Stimulated activated CD8-positive, alpha-beta memory T cell treated with anti-CD3 and anti-CD28 coated beads, Interleukin-12 subunit alpha, Interleukin-12 subunit beta, amount 100 ng/mL, for 24 hours (primary cell): Measurements from ENCODE around the gene MRPS21.
"Not testable (repeated sequence)": the region's sequence is repeated elsewhere in the genome, so short reads cannot be mapped to it uniquely, and the experiment has no call there.

Source experiments
- DNase-seq: peaks from one replicate; pipeline ENCODE4 v3.0.0-alpha.2; 2020; ENCODE audit errors: extremely low read depth

Gene MRPS21

DNA sequence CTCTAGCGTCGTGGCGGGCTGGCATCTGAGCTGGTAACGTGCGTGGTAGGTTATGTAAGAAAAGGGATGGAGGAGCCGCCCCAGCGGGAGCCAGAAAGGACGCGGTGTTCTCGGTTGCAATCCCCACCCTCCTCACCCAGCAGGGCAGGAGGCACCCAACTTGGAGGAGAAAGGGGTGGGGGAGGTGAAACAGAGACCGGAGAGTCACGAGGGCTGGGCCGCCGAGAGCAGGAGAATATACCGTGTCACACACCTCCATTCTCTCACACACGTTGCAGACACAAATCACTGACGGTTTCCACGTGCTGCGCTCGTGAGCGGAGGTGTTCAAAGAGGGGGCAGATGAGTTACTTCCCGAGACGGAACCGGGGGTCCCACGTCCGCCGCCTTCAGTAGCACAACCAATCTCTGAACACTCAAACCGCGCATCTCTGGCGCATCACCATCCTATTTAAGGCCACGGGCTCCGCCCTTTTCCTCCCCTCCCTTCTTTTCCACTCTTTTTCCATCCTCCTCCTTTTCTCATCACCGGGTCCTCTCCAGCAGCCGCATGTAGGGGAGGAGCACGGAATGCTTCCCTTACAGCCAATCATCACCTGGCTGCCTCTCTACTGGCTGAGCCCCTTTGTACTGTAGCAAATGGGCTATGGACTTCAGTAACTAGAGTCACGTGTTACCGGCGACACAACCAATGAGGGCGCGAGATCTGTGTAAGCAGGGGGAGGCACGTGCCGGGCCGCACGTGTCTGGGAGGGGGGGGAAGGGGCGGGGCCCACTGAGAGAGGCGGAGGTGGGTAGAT is 11.7 kb upstream of the MRPS21 start, which contains the start of gene CIART:
Gene CIART, plus strand, starts transcription at position 797 of the 800 bp plus-strand sequence. CDS start 714 bp downstream, outside the sequence.
- peak; percentile 27 for DNase-seq

DNA sequence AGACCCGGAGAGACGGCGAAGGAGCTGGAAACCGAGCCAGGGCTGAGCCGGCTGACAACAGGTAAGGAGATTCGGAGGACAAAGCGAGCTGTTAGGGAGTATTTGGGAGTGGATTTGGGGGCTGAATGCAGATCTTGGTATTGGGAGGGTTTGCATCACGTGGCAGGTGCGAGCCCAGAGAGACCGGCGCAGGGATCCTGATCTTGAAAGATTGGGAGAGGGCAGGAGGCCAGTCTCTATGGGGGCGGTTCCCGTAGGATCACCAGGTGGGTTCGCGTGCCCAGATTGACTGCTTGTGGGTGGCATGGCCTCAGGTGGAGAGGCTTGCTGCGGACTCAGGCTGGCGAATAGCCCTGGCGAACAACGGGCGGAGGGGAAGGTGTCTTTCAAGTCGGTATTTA is 11.1 kb upstream of the MRPS21 start:
- no peak for DNase-seq

DNA sequence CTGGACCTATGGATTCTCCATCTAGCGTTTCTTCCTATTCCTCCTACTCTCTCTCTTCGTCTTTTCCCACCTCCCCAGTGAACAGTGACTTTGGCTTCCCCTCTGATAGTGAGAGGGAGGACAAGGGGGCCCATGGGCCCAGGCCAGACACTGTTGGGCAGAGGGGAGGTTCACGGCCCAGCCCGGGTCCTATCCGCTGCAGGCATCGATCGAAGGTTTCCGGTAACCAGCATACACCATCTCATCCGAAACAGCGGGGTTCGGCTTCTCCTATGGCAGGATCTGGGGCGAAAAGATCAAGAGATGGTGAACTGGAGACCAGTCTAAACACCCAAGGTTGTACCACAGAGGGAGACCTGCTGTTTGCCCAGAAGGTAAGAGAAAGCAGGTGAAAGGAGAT is 10.4 kb upstream of the MRPS21 start:
- no peak for DNase-seq

- no peak for DNase-seq
Measured at GRCh38 chr1:150288382-150288781, 5.3 kb upstream of the MRPS21 start.

- no peak for DNase-seq
Measured at GRCh38 chr1:150288822-150289221, 4.8 kb upstream of the MRPS21 start.

GRCh38 chr1:150295476-150295875 is 1.8 kb downstream of the MRPS21 start:
- no peak for DNase-seq

DNA sequence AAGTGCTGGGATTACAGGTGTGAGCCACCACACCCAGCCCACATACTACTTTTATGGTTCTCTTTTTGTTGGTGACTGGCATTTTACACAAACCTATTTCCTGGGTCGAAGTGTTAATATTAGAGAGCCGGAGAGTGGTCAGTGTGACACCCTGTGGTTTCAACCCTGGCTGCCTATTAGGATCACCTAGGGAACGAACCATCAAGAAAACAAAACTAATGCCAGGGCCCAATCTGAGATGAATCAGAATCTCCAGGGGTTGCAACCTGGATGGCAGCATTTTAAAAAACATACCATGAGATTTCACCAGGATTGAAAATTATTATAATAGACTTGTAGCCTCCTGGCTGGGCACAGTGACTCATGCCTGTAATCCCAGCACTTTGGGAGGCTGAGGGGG is 6.1 kb downstream of the MRPS21 start:
- DNase-seq: no peak

- no peak for DNase-seq
Measured at GRCh38 chr1:150302338-150302737, 8.7 kb downstream of the MRPS21 start.

DNA sequence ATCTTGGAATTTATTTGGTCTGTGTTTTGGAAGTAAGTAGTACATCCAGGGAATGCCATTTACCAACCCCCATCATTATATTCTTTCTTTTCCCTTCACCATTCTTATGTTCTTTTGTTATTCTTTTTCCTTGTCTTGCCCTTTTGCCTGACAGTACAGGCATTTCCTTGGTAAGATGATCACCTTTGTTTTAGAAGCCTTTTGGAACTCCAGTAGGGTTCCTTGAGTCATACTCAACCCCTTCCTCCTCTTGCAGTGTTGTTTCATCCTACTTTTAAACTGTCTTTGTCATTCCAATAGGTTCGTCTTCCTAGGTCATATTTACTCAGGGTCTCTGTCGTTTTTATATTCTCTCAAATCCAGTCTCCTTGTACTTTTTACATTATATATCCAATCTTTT is 9.2 kb downstream of the MRPS21 start:
- DNase-seq: no peak

GRCh38 chr1:150308585-150308984 is 14.9 kb downstream of the MRPS21 start:
- not testable (repeated sequence) for DNase-seq

- no peak for DNase-seq
Measured at GRCh38 chr1:150309758-150310508, 16.3 kb downstream of the MRPS21 start.

DNA sequence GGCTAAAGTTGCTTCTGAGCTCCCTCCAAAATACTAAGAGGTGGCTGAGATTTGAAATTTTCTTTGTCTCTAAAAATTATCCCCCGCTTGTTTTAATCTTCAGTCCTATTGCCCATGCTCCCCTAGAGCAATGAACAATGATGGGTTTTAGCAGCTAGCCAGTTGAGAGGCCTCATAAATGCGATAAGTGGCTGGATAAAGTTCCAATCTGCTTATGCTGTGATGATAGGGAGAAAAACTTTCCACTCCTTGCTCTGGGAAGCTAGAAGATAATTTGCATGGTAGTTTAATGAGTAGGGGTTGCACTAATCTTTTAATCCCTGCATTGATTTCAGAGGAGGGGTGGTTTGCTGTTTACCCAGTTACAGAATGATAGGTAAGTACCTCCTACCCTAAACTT is 18.1 kb downstream of the MRPS21 start:
- no peak for DNase-seq

- DNase-seq: not testable (repeated sequence)
Measured at GRCh38 chr1:150314691-150315090, 21.0 kb downstream of the MRPS21 start.

DNA sequence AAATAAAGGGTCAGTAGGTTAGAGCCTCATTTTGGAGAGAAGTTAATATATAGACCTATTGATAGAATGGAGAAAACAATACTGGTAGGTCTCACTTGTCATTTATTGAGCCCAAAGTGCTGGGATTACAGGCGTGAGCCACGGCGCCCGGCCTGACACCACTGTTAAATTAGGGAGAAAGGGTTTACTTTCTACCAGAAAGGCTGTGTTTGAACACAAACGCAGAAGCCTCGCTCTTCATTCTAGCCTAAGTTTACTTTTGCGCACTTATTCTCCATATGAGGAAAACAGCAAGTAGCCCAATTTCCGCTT is 27.0 kb downstream of the MRPS21 start:
- no peak for DNase-seq

DNA sequence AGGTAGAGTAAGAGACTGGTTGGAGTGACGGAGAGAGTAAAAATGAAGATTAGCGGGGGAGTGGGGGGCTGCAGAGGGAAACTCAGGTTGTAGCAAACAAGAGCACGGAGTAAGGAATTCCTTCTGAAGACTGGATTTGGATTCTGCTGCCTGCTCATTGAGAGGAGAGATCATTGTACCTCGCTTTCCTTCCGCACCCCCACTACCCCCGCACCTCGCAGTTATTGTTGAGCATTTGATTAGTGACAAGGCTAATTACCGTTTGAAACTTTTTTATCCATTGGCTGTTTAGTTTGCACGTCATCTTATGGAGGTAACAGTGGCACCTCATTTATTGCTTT is 28.1 kb downstream of the MRPS21 start:
- DNase-seq: no peak

DNA sequence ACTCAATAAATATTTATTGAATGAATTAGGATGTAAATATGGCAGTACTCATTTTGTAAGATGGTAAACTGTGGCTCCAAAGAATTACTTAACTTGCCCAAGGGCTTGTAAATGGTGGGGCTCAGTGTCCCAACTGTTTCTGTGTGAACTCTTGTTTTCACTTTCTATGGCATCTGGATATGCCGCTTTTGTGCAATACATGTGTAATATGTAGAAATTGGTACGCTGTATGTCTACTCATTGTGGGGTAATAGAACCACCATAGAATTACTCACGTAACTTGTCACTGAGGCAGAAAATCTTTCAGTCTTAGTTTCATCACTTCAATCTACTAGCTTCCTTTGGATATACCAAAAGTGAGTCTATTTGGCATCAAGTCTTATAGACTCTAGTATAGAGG is 28.6 kb downstream of the MRPS21 start:
- no peak for DNase-seq

DNA sequence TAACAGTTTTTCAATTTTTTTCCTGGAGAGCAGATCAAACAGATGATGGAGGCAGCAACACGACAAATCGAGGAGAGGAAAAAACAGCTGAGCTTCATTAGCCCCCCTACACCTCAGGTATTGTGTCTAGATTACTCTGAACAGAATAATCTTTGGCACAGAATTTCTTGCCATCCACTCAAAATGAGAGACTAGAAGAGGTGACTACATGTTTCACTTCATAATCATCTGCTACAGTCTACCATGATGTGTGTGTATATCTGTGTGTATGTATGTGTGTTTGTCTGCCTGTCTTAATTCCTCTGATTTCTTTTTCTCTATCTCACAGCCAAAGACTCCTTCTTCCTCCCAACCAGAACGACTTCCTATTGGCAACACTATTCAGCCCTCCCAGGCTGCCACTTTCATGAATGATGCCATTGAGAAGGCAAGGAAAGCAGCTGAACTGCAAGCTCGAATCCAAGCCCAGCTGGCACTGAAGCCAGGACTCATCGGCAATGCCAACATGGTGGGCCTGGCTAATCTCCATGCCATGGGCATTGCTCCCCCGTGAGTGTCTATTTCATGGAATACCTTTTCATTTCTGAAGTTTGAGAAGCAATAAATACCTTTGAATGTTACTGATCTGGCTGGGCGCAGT is 39.1 kb downstream of the MRPS21 start:
- no peak for DNase-seq

GRCh38 chr1:150346316-150346715 is 52.7 kb downstream of the MRPS21 start:
- no peak for DNase-seq

- DNase-seq: no peak
Measured at GRCh38 chr1:150352866-150353265, 59.2 kb downstream of the MRPS21 start.
